Mesothelial cell of epicardium (in vitro differentiated cells): ENCODE measurements around the gene ZNF611. TPM values are rescaled to one million over a fixed set of nuclear protein-coding genes. Genes with fewer than 3 reads are reported as not detected.
A peak's percentile ranks its signal among the peaks of the same experiment; 100 is the strongest.

Source experiments
- DNase-seq, 2 experiments: peaks; one replicate each; pipeline ENCODE4 v3.0.0; 2021; ENCODE audit warnings: low spot score in 2 of 2; ENCODE audit not compliant: unreplicated experiment in 2 of 2
- H3K27ac Mint-ChIP-seq: 2 replicates; pipeline ENCODE4 v1.8.0; 2021; ENCODE audit warnings: mixed read lengths
- H3K27me3 Mint-ChIP-seq: 2 replicates; pipeline ENCODE4 v1.8.0; 2021; ENCODE audit warnings: low read depth, mixed read lengths
- H3K36me3 Mint-ChIP-seq: 2 replicates; pipeline ENCODE4 v1.8.0; 2021; ENCODE audit warnings: mixed read lengths
- H3K4me1 Mint-ChIP-seq: 2 replicates; pipeline ENCODE4 v1.8.0; 2021; ENCODE audit warnings: mixed read lengths
- H3K4me3 Mint-ChIP-seq: 2 replicates; pipeline ENCODE4 v1.8.0; 2021; ENCODE audit warnings: mild to moderate bottlenecking, moderate library complexity, mixed read lengths
- H3K9me3 Mint-ChIP-seq: 2 replicates; pipeline ENCODE4 v1.8.0; 2021; ENCODE audit warnings: mixed read lengths
- CTCF ChIP-seq: fragments of 200-600 bp; sonication (generic); IDR thresholded peaks from one replicate; pipeline ENCODE4 v1.5.0; 2021; ENCODE audit warnings: antibody characterized with exemption; ENCODE audit not compliant: unreplicated experiment
- total RNA-seq: library from RNA; stranded (reverse); gene quantifications from 3 replicates; pipeline ENCODE4 v1.2.1, GENCODE V29; 2021

ZNF611 gene
- total RNA-seq, 1 donor from 2014 or later: 29.0 TPM

- TF ChIP-seq CTCF: no peak
- no peak overlapping the region for H3K27ac Mint-ChIP-seq
- no peaks in the 10 kb centered on the region for H3K27me3 Mint-ChIP-seq
- H3K36me3 Mint-ChIP-seq: peaks cover 12% of the 10 kb centered on the region
- no peak for DNase-seq
- no peaks in the 10 kb centered on the region for H3K9me3 Mint-ChIP-seq
- H3K4me3 Mint-ChIP-seq: no peak overlapping the region
- peaks cover 8% of the 10 kb centered on the region for H3K4me1 Mint-ChIP-seq
Measured at GRCh38 chr19:52669586-52669985, 65.3 kb downstream of the ZNF611 start.

- Mint-ChIP-seq H3K4me1 (peaks cover 8% of the 10 kb centered on the region), H3K36me3 (peaks cover 8% of the 10 kb centered on the region), H3K27ac (no peak overlapping the region), H3K27me3 (no peaks in the 10 kb centered on the region), H3K9me3 (no peaks in the 10 kb centered on the region), H3K4me3 (no peak overlapping the region)
- no peak for TF ChIP-seq CTCF
- DNase-seq: no peak
Measured at GRCh38 chr19:52667972-52668371, 66.9 kb downstream of the ZNF611 start.

- no peak for TF ChIP-seq CTCF
- Mint-ChIP-seq H3K4me1 (peaks cover 8% of the 10 kb centered on the region), H3K27me3 (no peaks in the 10 kb centered on the region), H3K9me3 (no peaks in the 10 kb centered on the region), H3K36me3 (peaks cover 12% of the 10 kb centered on the region), H3K4me3 (no peak overlapping the region), H3K27ac (no peak overlapping the region)
- no peak for DNase-seq
Measured at GRCh38 chr19:52666506-52666905, 68.3 kb downstream of the ZNF611 start.

- H3K4me3 Mint-ChIP-seq: no peak overlapping the region
- H3K27me3 Mint-ChIP-seq: no peaks in the 10 kb centered on the region
- H3K9me3 Mint-ChIP-seq: no peaks in the 10 kb centered on the region
- no peak for DNase-seq
- H3K27ac Mint-ChIP-seq: peak overlapping the region; percentile 14
- TF ChIP-seq CTCF: no peak
- peaks cover 8% of the 10 kb centered on the region for H3K4me1 Mint-ChIP-seq
- H3K36me3 Mint-ChIP-seq: peaks cover 12% of the 10 kb centered on the region
Measured at GRCh38 chr19:52665529-52665928, 69.3 kb downstream of the ZNF611 start.

- no peak overlapping the region for H3K4me3 Mint-ChIP-seq
- peaks cover 8% of the 10 kb centered on the region for H3K4me1 Mint-ChIP-seq
- peaks cover 15% of the 10 kb centered on the region for H3K36me3 Mint-ChIP-seq
- H3K9me3 Mint-ChIP-seq: no peaks in the 10 kb centered on the region
- H3K27ac Mint-ChIP-seq: no peak overlapping the region
- no peak for DNase-seq
- no peaks in the 10 kb centered on the region for H3K27me3 Mint-ChIP-seq
- TF ChIP-seq CTCF: no peak
Measured at GRCh38 chr19:52665027-52665426, 69.8 kb downstream of the ZNF611 start.

GRCh38 chr19:52664461-52664860, 70.4 kb downstream of the ZNF611 start:
- peak overlapping the region; percentile 16 for H3K27ac Mint-ChIP-seq
- H3K9me3 Mint-ChIP-seq: no peaks in the 10 kb centered on the region
- no peak for TF ChIP-seq CTCF
- H3K4me1 Mint-ChIP-seq: peaks cover 8% of the 10 kb centered on the region
- no peak for DNase-seq
- no peak overlapping the region for H3K4me3 Mint-ChIP-seq
- no peaks in the 10 kb centered on the region for H3K27me3 Mint-ChIP-seq
- peaks cover 17% of the 10 kb centered on the region for H3K36me3 Mint-ChIP-seq
